GDM1 (cell line): Measurements from ENCODE around the gene NPR3.

Experiments
- DNase-seq: peaks from one replicate; lab custom pipeline; 2025; lab: John Stamatoyannopoulos, UW

Gene NPR3, protein sequence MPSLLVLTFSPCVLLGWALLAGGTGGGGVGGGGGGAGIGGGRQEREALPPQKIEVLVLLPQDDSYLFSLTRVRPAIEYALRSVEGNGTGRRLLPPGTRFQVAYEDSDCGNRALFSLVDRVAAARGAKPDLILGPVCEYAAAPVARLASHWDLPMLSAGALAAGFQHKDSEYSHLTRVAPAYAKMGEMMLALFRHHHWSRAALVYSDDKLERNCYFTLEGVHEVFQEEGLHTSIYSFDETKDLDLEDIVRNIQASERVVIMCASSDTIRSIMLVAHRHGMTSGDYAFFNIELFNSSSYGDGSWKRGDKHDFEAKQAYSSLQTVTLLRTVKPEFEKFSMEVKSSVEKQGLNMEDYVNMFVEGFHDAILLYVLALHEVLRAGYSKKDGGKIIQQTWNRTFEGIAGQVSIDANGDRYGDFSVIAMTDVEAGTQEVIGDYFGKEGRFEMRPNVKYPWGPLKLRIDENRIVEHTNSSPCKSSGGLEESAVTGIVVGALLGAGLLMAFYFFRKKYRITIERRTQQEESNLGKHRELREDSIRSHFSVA

DNA sequence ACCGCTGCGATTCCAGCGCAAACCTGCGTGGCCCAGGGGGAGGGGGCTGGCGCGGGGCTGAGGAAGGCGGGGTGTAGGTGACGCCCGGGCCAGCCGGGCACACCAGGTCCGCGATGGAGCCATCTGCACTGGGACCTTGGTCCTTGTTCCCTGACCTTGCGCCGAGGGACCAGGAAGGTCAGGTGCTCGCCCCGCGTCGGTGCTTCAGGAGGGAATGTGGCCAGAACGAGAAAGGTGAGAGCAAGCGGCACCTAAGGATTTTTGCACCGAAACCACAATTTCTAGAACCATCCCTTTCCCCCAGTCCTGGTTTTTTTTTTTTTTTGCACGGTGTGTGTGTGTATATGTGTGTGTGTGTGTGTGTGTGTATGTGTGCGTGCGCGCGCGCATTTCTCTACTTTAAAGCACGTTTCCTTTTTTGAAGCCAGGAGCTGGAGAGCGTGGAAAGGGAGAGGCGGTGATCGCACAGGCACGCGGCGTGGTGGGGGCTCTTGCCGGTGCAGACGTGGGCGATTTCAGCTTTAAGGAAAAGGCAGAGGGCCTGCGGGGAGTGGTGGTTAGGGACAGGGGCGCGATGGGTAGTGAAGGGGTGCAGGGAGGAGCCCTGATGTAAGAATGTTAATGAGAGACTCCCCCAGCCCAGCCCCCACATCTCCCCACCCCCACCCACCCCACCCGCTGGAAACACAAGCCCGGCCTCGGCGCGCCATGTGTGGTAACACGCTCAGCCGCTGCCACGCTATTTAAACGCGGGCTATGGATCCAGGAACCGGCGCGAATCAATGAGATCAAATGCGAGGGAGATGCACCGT lies at the start of gene NPR3:
Gene NPR3 (plus strand): TSS at position 772 of the 812 bp plus-strand sequence. CDS start 456 bp downstream, outside the sequence.
- peak; percentile 80 for DNase-seq

DNA sequence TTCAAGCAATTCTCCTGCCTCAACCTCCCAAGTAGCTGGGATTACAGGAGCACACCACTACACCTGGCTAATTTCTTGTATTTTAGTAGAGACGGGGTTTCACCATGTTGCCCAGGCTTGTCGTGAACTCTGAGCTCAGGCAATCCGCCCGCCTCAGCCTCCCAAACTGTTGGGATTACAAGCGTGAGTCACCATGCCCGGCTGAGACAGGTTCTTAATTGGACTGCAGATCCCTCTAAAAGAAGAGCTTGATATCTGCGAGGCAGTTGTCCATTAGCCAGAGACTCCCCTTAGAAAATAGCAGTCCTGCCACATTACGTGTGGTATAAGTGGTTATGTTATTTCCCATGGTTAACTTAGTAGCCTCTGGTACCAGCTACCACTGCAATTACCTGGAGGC lies 46.6 kb upstream of the NPR3 start:
- DNase-seq: no peak

DNA sequence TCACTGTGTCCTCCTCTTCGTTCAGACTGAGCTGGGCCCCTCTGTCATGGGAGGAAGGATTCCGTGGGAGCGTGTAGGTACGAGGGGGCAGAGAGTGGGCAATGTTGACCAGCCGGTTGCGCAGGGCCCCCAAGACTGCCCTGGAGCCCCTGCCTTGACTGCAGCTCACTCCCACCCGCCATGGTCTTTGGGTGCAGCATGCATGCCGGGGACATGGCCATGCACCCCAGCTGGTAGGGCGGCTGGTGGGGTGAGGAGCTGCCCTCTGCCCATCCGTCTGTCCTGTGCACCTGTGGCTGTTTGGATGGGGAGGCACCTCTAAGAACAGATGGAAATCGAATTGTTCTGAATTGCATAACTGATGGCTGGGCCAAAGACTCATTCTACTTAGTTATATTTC lies 42.6 kb upstream of the NPR3 start:
- no peak for DNase-seq

DNA sequence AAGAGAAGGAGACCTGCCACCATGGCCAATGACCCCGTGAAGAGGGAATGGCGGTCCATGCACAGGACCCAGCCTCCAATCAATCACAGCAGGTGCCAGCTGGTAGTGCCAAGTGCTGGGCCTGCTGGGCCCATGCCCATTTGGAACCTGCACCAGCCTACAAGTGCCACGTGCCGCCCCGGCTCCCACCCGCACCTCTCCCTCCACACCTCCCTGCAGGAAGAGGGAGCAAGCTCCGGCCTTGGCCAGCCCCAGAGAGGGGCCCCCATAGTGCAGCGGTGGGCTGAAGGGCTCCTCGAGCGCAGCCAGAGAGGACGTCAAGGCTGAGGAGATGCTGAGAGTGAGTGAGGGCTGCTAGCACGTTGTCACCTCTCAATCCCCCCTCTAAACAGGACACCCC lies 37.8 kb upstream of the NPR3 start:
- no peak for DNase-seq

DNA sequence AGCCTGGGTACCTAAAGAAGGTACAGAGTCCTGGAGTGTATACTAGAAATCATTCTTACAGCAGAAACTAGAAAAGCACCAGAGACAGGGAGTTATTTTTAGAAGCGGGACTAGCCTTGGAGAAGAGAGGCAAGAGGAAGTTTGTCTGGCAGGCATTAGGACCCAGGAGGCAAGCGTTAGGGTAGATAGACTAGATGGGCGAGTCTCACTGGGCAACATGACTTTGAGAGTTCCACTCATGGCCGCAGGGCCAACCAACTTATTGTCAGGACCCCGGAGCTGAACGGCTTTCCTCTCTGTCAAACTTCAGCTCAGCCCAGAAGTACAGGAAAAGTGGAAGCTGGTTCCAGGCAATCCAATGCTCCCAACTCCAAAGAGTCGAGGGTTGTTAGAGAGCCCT lies 34.1 kb upstream of the NPR3 start:
- DNase-seq: no peak

DNA sequence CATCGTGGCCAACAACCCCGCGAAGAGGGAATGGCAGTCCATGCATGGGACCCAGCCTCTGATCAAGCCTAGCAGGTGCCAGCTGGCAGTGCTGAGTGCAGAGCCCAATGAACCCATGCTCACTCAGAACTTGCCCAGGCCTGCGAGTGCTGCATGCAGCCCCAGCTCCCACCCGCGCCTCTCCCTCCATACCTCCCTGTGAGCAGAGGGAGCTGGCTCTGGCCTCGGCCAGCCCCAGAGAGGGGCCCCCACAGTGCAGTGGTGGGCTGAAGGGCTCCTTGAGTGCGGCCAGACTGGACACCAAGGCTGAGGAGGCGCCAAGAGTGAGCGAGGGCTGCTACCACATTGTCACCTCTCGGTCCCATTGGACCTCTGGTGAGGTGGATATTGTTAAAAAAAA lies 32.6 kb upstream of the NPR3 start:
- DNase-seq: no peak

DNA sequence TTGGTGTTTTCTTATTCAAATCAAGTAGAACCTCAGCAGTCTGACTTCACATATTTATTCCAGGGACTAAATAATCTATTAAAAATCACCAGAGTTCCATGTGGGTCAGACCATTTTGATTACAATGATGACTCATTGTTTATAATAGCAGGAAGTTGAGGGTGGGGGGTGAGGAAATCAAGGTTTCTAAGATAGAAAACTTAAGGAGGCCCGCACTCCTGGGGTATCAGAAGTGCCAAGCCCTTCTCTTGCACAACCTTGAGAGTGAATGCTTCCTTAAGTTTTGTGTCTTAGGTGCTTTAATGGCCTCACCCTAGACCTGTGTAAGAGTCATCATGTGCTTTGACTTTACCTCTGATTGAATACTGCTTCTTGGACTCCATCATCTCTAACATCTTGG lies 31.9 kb upstream of the NPR3 start:
- no peak for DNase-seq

DNA sequence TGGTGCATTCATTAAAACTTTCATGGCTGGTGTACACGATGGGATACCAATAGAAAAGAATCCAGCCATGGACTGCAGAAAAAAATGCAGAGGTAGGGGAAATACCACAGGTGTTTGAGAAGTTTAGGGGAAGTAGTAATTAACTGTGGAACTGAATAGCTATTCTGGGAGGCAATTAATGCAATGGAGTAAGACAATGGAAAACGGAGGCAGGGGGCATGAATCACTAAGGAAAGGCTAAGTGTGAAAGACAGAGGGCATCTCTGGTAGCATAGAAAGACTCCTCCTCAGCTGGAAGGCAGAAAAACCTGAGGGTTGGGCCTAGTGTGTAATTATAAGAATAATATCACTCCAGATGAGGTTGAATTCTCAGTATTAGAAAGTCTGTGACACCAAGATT lies 30.9 kb upstream of the NPR3 start:
- no peak for DNase-seq

DNA sequence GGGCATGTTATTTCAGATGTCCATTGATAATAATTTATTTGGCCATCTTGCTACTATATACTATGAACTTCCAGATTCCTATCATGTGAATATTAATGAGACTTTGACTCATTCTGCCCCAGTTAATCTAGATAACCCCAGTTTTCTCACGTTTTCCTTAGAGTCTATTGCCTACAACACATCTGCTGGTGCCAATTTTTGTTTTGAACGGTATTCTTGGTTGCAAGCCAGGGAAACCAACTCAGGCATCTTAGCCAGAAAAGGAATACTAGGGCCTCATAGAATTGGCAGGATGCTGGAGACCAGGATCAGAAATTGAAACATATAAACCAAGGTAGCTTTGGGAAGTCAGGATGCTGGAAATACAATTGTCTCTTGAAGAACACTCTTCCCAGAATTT lies 28.0 kb upstream of the NPR3 start:
- no peak for DNase-seq

DNA sequence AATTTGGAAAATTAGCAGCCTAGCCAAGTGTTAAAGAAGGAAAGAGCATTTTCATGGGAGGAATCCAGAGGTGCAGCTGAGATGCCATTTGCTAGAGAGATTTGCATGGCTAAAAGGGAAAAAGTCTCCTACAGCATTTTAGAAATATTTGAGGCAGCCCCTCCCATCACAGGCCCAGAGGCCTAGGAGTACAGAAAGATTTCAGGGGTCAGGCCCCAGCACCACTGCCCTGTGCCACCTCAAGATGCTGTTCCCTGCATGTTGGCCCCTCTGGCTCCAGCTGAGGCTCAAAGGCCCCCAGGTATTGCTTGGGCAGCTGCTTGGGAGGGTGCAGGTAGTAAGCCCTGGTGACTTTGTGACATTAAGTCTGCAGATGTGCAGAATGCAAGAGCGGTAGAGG lies 26.9 kb upstream of the NPR3 start:
- no peak for DNase-seq

DNA sequence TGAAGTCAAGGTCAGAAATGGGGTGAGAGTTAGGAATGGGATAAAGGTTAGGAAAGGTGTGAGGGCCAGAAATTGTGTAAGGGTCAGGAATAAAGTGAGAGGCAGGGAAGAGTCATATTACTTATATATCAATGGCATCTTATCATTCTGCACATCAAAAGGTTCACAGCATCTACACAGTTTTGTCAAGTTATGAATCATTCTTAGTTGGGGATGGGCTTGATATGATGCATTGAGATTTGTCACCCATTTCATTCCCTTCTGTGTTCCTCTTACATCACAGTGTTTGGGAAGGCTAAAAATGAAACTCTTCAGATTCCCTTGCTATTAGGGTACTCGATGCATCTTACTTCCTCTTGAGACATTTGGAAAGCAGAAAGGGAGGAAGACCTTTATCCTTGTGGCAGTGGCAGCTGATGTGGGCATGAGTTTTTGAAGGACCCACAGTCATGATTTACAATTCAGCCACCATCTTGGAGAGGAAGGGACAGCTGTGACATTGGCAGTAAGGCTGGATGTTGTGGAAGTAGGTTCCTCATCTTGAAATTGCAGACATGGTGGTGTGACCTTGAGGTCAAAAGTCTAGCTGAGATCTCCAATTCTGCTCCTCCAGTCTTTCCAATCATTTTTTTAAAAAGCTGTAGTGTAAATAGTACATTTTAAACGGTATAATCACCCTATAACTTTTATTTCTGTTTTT lies 24.2 kb upstream of the NPR3 start:
- DNase-seq: no peak

DNA sequence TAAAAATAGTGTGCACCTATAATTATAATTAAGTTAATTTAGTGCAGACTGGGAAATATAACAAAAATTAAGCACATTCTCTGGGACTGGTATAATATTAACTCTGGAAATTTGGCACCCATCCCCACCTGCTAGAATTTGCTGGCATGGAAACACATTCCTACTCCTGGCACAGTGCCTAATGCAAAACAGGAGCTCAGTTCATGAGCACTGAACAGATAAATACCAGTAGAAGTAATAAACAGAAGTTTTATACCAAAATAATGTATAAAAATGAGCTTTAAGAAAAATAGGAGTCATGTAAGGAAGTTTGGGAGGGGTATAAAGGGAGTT lies 23.7 kb upstream of the NPR3 start:
- DNase-seq: no peak

DNA sequence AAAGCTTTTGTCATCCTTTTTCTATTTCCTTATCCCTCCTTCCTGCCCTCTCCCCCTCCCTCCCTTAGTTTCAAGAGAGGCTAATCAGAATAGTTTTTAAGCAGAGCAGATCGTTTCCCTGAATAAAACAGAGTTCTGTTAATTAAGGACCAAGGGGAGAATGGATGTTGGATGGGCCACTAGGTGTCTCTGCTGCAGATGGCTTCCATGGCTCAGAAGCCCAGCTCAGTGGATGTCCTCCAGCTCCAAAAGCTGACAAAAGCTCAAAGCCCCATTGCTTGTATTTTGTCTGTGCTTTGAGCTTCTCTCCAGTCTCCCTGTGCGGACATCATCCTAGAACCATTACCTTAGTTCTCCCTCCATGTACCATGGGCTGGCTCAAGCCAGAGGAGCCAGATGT lies 21.0 kb upstream of the NPR3 start:
- DNase-seq: no peak

DNA sequence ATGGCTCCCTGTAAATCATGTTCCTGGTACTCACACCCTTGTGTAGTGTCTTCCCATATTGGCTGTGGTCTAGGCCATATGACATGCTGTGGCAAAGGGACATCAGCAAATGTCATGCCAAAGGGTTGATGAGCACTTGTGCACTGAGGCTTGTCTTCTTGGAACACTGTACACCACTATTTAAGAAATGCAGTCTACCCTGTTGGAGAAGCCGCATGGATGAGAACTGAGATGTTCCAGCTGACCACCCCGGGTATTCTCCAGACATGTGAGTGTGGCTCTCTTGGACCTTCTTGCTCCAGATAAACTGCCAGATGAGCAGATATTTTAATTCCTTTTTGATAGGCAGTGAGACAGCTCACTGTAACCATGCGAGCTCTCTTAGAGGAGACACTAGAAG lies 20.5 kb upstream of the NPR3 start:
- no peak for DNase-seq

DNA sequence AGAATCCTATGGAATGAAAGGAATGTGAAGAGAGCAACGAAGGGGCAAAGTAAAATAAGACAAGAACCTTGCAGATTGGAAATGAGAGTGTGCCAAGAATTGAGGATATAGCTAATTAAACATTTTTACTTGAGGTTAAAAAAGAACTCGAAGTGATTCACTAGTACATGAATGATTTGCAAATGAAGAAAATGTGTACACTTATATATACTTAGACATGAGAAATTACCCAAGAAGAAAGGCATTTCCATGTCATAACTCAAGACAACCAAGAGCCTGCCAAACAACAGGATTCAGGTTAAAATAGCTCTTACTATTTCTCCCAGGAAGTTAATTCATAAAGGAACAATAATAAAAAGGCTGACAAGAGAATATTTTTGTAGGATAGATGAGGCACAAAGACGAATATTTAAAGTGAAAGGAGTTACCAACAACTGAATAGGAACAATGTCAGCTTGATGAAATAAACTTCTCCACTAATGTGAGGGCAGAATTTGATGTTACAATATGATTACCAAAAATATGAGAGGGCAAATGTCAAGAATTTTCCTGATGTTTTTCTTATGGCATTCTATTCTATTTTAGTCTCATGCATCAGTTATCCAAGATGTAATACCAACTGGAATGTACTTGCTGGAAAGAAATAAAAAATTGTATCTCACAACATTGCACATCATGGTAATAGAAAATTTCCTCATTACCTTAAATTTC lies 18.9 kb upstream of the NPR3 start:
- DNase-seq: no peak

DNA sequence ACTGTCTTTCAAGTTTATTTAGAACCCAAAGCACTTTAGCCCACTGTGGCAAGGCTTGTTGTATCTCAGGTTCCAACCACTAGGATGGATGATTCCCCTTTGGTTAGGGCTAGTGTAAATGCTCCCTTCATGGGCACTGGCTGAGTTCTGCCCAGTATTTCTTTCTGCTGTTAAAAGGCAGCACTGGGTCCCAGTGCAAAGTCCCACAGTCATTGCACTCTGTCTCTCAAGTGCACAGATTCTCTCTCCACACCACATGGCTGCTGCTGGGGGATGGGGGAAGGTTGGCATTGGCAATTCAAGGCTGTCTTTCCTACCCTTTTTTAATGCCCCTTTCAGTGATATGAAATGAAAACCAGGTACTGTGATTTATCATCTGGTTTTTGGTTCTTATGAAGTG lies 7.2 kb upstream of the NPR3 start:
- no peak for DNase-seq

DNA sequence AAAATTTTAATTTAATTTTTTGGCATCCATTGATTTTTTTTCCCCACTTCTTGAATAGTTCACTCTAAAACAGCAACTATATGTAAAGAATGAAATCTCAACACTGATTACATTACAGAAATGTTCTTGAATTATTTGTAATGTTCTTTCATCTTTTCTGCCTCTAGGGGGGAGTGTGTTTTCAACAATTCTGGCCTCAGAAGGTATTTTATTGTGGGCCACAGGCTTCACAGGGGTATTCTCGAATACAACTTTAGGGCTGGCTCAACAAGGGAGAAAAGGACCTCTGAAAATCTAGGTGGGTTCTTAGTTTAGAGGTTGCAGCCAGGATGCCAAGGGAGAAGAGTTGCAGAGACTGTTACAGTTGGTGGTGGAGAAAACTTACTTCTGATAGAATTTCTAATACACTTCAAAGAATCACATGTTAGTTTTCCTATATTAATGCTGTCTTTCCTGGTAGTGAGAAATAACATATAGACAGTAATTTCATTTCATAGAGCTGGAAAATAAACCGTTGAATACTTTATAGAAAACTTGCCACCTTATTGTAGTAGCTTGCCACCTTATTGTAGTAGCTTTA lies 3.6 kb upstream of the NPR3 start:
- no peak for DNase-seq

DNA sequence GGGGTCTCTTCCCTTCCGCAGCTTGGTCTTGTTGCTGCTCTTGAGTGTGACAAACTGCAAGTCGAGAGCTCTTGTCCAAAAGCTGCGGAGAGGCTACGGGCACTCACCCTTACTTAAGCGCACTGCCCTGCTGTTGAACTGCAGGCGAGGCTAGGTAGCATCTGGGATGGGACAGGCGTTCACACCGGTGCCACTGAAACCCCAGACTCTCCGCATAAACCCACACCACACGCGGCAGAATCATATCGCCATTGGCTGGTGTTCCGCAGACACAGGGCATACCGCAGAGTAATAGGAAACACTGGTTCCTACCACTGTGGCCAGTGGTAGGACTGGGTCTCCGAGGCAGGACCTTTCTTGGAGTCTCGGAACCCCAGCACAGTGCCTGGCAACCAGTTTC lies 2.2 kb upstream of the NPR3 start:
- peak; percentile 17 for DNase-seq

DNA sequence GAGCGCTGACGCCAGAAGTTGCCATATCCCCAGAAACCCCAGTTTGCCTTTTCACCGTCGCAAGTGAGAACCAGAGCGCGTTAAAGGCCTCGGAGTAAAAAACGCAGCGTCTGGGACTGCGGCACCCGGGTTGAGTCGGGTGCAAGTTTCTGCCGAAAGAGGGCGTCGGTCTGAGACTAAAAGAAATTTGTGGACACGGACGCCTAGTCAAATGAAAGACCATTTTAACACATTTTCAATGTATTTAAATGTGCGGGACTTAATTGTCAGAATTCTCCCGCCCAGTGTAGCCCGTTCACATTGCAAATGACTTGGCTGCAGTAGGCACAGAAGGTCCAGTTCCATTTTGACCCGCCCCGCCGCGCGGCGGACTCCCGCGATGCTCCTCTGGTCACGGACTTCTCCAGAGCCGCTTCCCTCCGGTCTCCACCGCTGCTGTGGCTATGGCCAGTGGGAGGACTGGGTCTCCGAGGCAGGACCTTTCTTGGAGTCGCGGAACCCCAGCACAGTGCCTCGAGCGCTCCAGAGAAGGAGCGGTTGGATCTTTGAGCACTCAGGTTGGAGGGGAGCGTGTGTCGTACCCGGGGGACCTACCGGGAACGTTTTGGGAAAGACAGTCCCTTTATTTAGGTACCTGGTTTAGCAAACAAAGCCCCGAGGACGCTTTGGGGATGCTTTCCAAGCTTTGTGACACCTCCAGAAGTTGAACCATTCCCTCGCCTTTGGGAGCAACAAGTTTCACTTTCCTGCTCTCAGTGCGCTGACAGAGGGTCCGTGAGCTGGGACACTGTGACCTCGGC lies 1.2 kb upstream of the NPR3 start:
- peak; percentile 76 for DNase-seq

DNA sequence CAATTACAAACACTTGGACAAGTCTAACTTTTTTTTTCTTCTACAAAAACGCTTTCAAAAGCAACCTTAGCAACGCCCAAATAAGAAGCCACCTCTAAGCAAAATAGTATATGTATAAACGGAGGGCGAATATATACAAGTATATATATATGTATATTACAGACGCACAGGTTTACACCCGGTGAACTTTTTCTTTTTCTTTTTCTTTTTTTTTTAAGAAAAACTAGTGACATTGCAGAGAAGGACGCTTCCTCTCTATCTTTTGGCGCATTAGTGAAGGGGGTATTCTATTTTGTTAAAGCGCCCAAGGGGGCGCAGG lies 200 bp downstream of the NPR3 start:
- no peak for DNase-seq
